Keratinocyte (primary cell): Measurements from ENCODE around the gene ARHGAP24.

ENCODE experiments used
- CTCF ChIP-seq, 3 experiments: IDR thresholded peaks in 1 of 3; conservative IDR thresholded peaks in 1 of 3; optimal IDR thresholded peaks in 1 of 3; 2 replicates in 2 of 3; 3 replicates in 1 of 3; pipeline versions ENCODE3 to v1.5.1; 2011; ENCODE audit warnings: low read length in 3 of 3, mild to moderate bottlenecking in 3 of 3, moderate library complexity in 2 of 3, control low read depth in 1 of 3, inconsistent platforms in 1 of 3; ENCODE audit not compliant: insufficient read depth in 2 of 3; ENCODE audit errors: extremely low read depth in 1 of 3
- EZH2 ChIP-seq: IDR thresholded peaks from one replicate; pipeline ENCODE4 v1.6.1; 2012; ENCODE audit warnings: inconsistent platforms, mild to moderate bottlenecking, low read length, moderate library complexity

GRCh38 chr4:85901500-85901899, 426.6 kb downstream of the ARHGAP24 start:
- TF ChIP-seq CTCF (optimal IDR thresholded peaks at IDR 0.05 in 1 of 3, IDR thresholded peaks at IDR 0.05 in 1 of 3, conservative IDR thresholded peaks at IDR 0.05 in 1 of 3; ENCODE audit: extremely low read depth in 1 of 3, insufficient read depth in 2 of 3, low read length in 3 of 3) (no peak), EZH2 (no peak)
